PFSK-1 (cell line): Measurements from ENCODE around the gene ZXDC.

Experiments
- POLR2AphosphoS5 ChIP-seq: IDR thresholded peaks from 2 replicates; pipeline ENCODE4 v1.6.1; 2012; ENCODE audit warnings: low read depth, mild to moderate bottlenecking, control low read depth, low read length, moderate library complexity
- TAF1 ChIP-seq: IDR thresholded peaks from 2 replicates; pipeline ENCODE4 v1.6.1; 2012; ENCODE audit warnings: low read length, control low read depth, borderline replicate concordance; ENCODE audit not compliant: insufficient read depth
- TF ChIP-seq, protein P1 (sequence below), 2 experiments: IDR thresholded peaks; 2 replicates each; pipeline versions ENCODE4 v1.6.1 to v1.8.0; 2011 to 2012; ENCODE audit warnings: low read depth in 2 of 2, low read length in 2 of 2, control low read depth in 1 of 2, inconsistent platforms in 1 of 2, mild to moderate bottlenecking in 1 of 2, moderate library complexity in 1 of 2; ENCODE audit not compliant: insufficient read depth in 1 of 2

DNA sequence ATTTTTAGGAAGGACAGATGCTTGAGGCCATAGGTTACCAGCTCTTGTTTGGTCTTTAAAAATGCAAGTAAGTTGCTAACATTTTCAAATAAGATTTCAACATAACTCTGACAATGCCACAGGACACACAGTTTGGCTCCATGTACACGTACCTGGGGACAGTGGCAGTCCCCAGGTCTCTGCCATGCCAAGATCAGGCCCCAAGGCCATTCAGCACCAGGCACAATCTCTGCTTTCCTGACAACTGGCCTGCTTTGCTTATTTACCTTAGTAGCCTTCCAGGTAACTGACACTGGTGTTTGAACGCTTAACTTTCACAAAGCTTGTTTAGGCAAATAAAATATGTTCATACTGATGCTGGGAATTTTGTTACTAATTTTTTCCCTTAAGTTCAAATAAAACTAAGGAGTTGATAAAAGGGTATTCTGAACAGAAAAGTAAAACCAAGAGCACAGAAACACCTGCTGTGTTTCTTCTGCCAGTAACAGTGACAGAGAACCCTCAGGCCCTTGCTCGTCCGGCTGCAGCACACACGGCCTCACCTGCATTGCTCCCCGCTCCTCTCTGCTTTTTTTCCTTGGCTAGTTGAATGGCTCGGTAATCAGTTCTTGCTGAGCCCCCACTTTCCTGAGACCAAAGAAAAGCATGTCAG, 16.5 kb downstream of the ZXDC start:
- TF ChIP-seq POLR2AphosphoS5 (no peak), TAF1 (no peak)
- TF ChIP-seq, protein P1, sequence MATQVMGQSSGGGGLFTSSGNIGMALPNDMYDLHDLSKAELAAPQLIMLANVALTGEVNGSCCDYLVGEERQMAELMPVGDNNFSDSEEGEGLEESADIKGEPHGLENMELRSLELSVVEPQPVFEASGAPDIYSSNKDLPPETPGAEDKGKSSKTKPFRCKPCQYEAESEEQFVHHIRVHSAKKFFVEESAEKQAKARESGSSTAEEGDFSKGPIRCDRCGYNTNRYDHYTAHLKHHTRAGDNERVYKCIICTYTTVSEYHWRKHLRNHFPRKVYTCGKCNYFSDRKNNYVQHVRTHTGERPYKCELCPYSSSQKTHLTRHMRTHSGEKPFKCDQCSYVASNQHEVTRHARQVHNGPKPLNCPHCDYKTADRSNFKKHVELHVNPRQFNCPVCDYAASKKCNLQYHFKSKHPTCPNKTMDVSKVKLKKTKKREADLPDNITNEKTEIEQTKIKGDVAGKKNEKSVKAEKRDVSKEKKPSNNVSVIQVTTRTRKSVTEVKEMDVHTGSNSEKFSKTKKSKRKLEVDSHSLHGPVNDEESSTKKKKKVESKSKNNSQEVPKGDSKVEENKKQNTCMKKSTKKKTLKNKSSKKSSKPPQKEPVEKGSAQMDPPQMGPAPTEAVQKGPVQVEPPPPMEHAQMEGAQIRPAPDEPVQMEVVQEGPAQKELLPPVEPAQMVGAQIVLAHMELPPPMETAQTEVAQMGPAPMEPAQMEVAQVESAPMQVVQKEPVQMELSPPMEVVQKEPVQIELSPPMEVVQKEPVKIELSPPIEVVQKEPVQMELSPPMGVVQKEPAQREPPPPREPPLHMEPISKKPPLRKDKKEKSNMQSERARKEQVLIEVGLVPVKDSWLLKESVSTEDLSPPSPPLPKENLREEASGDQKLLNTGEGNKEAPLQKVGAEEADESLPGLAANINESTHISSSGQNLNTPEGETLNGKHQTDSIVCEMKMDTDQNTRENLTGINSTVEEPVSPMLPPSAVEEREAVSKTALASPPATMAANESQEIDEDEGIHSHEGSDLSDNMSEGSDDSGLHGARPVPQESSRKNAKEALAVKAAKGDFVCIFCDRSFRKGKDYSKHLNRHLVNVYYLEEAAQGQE (IDR thresholded peaks at IDR 0.05; ENCODE audit: insufficient read depth in 1 of 2, low read depth in 2 of 2, low read length in 2 of 2): no peak
